Inflammatory macrophage treated with lipopolysaccharide for 4 hours (primary cell): Measurements from ENCODE around the gene MAL.

Experiments
- DNase-seq: peaks from one replicate; pipeline ENCODE4 v3.0.0-alpha.2; 2020

MAL gene

GRCh38 chr2:94997981-94998930 lies 27.3 kb upstream of the MAL start:
- DNase-seq, result no peak

GRCh38 chr2:94999431-94999883 lies 26.1 kb upstream of the MAL start:
- no peak for DNase-seq

- DNase-seq, result no peak
Observed at GRCh38 chr2:95001051-95001562, 24.4 kb upstream of the MAL start.

GRCh38 chr2:95001701-95002100 lies 23.8 kb upstream of the MAL start:
- DNase-seq, result no peak

GRCh38 chr2:95002498-95002897 lies 23.0 kb upstream of the MAL start:
- DNase-seq, result no peak

GRCh38 chr2:95004287-95004686 lies 21.2 kb upstream of the MAL start:
- DNase-seq, result no peak

GRCh38 chr2:95004711-95005110 lies 20.8 kb upstream of the MAL start:
- DNase-seq, result no peak

GRCh38 chr2:95005726-95006125 lies 19.8 kb upstream of the MAL start:
- no peak for DNase-seq

GRCh38 chr2:95006588-95006987 lies 18.9 kb upstream of the MAL start:
- no peak for DNase-seq

- DNase-seq, result no peak
Observed at GRCh38 chr2:95007031-95007609, 18.4 kb upstream of the MAL start.

- no peak for DNase-seq
Observed at GRCh38 chr2:95007822-95008221, 17.7 kb upstream of the MAL start.

GRCh38 chr2:95008306-95008705 lies 17.2 kb upstream of the MAL start:
- DNase-seq, result no peak

GRCh38 chr2:95008996-95009395 lies 16.5 kb upstream of the MAL start:
- DNase-seq, result no peak

- DNase-seq, result no peak
Observed at GRCh38 chr2:95009412-95009811, 16.1 kb upstream of the MAL start.

GRCh38 chr2:95010126-95010525 lies 15.4 kb upstream of the MAL start:
- no peak for DNase-seq

GRCh38 chr2:95010718-95011117 lies 14.8 kb upstream of the MAL start:
- DNase-seq, result no peak

GRCh38 chr2:95012881-95013550 lies 12.5 kb upstream of the MAL start:
- DNase-seq, result no peak

GRCh38 chr2:95013726-95014125 lies 11.8 kb upstream of the MAL start:
- no peak for DNase-seq

- DNase-seq, result no peak
Observed at GRCh38 chr2:95014126-95014708, 11.3 kb upstream of the MAL start.

GRCh38 chr2:95015261-95015912 lies 10.1 kb upstream of the MAL start:
- DNase-seq, result no peak

GRCh38 chr2:95016616-95017015 lies 8.9 kb upstream of the MAL start:
- DNase-seq, result no peak

GRCh38 chr2:95017071-95017501 lies 8.4 kb upstream of the MAL start:
- no peak for DNase-seq

- DNase-seq, result no peak
Observed at GRCh38 chr2:95017836-95018235, 7.7 kb upstream of the MAL start.
